H1 (cell line): Measurements from ENCODE around the gene SAP30L. TPM values are rescaled to one million over a fixed set of nuclear protein-coding genes. Genes with fewer than 3 reads are reported as not detected.

ENCODE experiments used
- CTCF ChIA-PET: fragments of 300-600 bp; sonication (Branson Sonifier 250); formaldehyde crosslinking; loops from one replicate; lab custom pipeline; 2021; ENCODE audit not compliant: partially characterized antibody; lab: Charles Lee
- POLR2A ChIA-PET: fragments of 300-600 bp; sonication (Branson Sonifier 250); formaldehyde crosslinking; loops from one replicate; lab custom pipeline; 2021; ENCODE audit warnings: inconsistent platforms; ENCODE audit not compliant: partially characterized antibody; lab: Charles Lee
- DNase-seq, 2 experiments: peaks; one replicate each; pipeline versions ENCODE4 v3.0.0 to v3.0.0-alpha.2; 2010 to 2022; ENCODE audit warnings: low spot score in 2 of 2, low read depth in 1 of 2, mixed read lengths in 1 of 2
- FAIRE-seq: peaks from 2 replicates; lab custom pipeline; 2011; peaks lifted over from hg19 to GRCh38; lab: Jason Lieb, UNC
- H2AFZ ChIP-seq: 2 replicates; pipeline ENCODE4 v1.8.1; 2012; ENCODE audit warnings: low read length, inconsistent platforms
- H2AK5ac ChIP-seq: 2 replicates; pipeline ENCODE4 v1.6.1; 2013; ENCODE audit warnings: low read depth, low read length
- H2BK120ac ChIP-seq: replicated peaks from 2 replicates; pipeline ENCODE3; 2013; ENCODE audit warnings: low read depth, low read length, inconsistent platforms
- H2BK12ac ChIP-seq: 2 replicates; pipeline ENCODE4 v1.6.1; 2013; ENCODE audit warnings: low read depth, low read length
- H2BK15ac ChIP-seq: 2 replicates; pipeline ENCODE4 v1.6.1; 2013; ENCODE audit warnings: low read length
- H2BK20ac ChIP-seq: 2 replicates; pipeline ENCODE4 v1.6.1; 2013; ENCODE audit warnings: low read length
- H2BK5ac ChIP-seq: 2 replicates; pipeline ENCODE4 v1.6.1; 2013; ENCODE audit warnings: low read depth, low read length
- H3K14ac ChIP-seq: 2 replicates; pipeline ENCODE4 v1.6.1; 2013; ENCODE audit warnings: inconsistent platforms; ENCODE audit not compliant: insufficient read length
- H3K18ac ChIP-seq: 2 replicates; pipeline ENCODE4 v1.6.1; 2013; ENCODE audit warnings: low read length; ENCODE audit errors: extremely low read depth
- H3K23ac ChIP-seq: 2 replicates; pipeline ENCODE4 v1.6.1; 2013; ENCODE audit warnings: inconsistent platforms; ENCODE audit not compliant: insufficient read length
- H3K23me2 ChIP-seq: 2 replicates; pipeline ENCODE4 v1.6.1; 2013; ENCODE audit warnings: low read depth, low read length
- H3K27ac ChIP-seq: 2 replicates; pipeline ENCODE4 v1.6.1; 2011; ENCODE audit warnings: low read depth, low read length, inconsistent platforms
- H3K27me3 ChIP-seq, 4 experiments: replicated peaks in 1 of 4; 1 replicate in 1 of 4; 2 replicates in 3 of 4; pipeline versions ENCODE4 v1.6.1 to v1.8.1; 2011 to 2013; ENCODE audit warnings: low read length in 3 of 4, mild to moderate bottlenecking in 3 of 4, inconsistent platforms in 2 of 4, mixed read lengths in 2 of 4, moderate library complexity in 1 of 4; ENCODE audit not compliant: control insufficient read depth in 3 of 4, insufficient read depth in 3 of 4; ENCODE audit errors: extremely low read depth in 1 of 4
- H3K36me3 ChIP-seq, 4 experiments: 2 replicates each; pipeline versions ENCODE4 v1.6.1 to v1.8.1; 2011 to 2013; ENCODE audit warnings: mild to moderate bottlenecking in 4 of 4, low read length in 3 of 4, moderate library complexity in 2 of 4, control low read depth in 1 of 4, inconsistent platforms in 1 of 4; ENCODE audit not compliant: insufficient read depth in 4 of 4, control insufficient read depth in 2 of 4
- H3K4ac ChIP-seq: replicated peaks from 2 replicates; pipeline ENCODE3; 2013; ENCODE audit warnings: low read length, low read depth, mixed read lengths, inconsistent platforms; ENCODE audit not compliant: insufficient read length
- H3K4me1 ChIP-seq, 4 experiments: replicated peaks in 1 of 4; 1 replicate in 1 of 4; 2 replicates in 3 of 4; pipeline versions ENCODE4 v1.6.1 to v1.8.1; 2011 to 2013; ENCODE audit warnings: low read length in 3 of 4, inconsistent platforms in 2 of 4, mixed read lengths in 1 of 4; ENCODE audit not compliant: insufficient read depth in 4 of 4, control insufficient read depth in 3 of 4
- H3K4me2 ChIP-seq, 2 experiments: 2 replicates each; pipeline versions ENCODE4 v1.6.1 to v1.8.1; 2011 to 2013; ENCODE audit warnings: low read depth in 2 of 2, low read length in 2 of 2, control low read depth in 1 of 2, inconsistent platforms in 1 of 2, mild to moderate bottlenecking in 1 of 2; ENCODE audit not compliant: insufficient read depth in 1 of 2
- H3K4me3 ChIP-seq, 4 experiments: fragments of 200-600, 300-600 bp in 1 of 4; sonication (generic), shearing (Covaris generic), sonication (Bioruptor Twin) in 1 of 4; 2 replicates each; pipeline versions ENCODE4 v1.5.1 to v1.8.1; 2011 to 2016; ENCODE audit warnings: low read length in 4 of 4, low read depth in 3 of 4, control low read depth in 2 of 4, inconsistent platforms in 2 of 4, mild to moderate bottlenecking in 2 of 4, mixed read lengths in 1 of 4, moderate library complexity in 1 of 4; ENCODE audit not compliant: insufficient read depth in 2 of 4; ENCODE audit errors: extremely low read depth in 1 of 4
- H3K56ac ChIP-seq: replicated peaks from 2 replicates; pipeline ENCODE3; 2013; ENCODE audit warnings: low read depth, mild to moderate bottlenecking, mixed read lengths, low read length, inconsistent platforms; ENCODE audit not compliant: insufficient read length
- H3K79me1 ChIP-seq: 2 replicates; pipeline ENCODE4 v1.6.1; 2013; ENCODE audit warnings: low read depth, low read length, control low read depth
- H3K79me2 ChIP-seq, 2 experiments: 2 replicates each; pipeline versions ENCODE4 v1.6.1 to v1.8.1; 2012 to 2013; ENCODE audit warnings: low read length in 2 of 2, mild to moderate bottlenecking in 2 of 2, inconsistent platforms in 1 of 2; ENCODE audit not compliant: insufficient read depth in 2 of 2, control insufficient read depth in 1 of 2
- H3K9ac ChIP-seq, 4 experiments: replicated peaks in 1 of 4; 1 replicate in 1 of 4; 2 replicates in 3 of 4; pipeline versions ENCODE4 v1.6.1 to v1.8.1; 2011 to 2013; ENCODE audit warnings: low read depth in 3 of 4, low read length in 3 of 4, control low read depth in 2 of 4, mild to moderate bottlenecking in 2 of 4, moderate library complexity in 2 of 4, inconsistent platforms in 1 of 4; ENCODE audit errors: extremely low read depth in 1 of 4
- H3K9me3 ChIP-seq, 2 experiments: 2 replicates each; pipeline versions ENCODE4 v1.6.1 to v1.8.1; 2012 to 2013; ENCODE audit warnings: mild to moderate bottlenecking in 2 of 2, moderate library complexity in 2 of 2, control low read depth in 1 of 2, inconsistent platforms in 1 of 2, low read depth in 1 of 2, low read length in 1 of 2, mixed read lengths in 1 of 2; ENCODE audit not compliant: insufficient read depth in 2 of 2
- H4K20me1 ChIP-seq, 2 experiments: replicated peaks in 1 of 2; 2 replicates each; pipeline versions ENCODE3 to v1.8.1; 2011 to 2013; ENCODE audit warnings: inconsistent platforms in 2 of 2, low read length in 2 of 2, mild to moderate bottlenecking in 1 of 2; ENCODE audit not compliant: insufficient read depth in 2 of 2, control insufficient read depth in 1 of 2
- H4K5ac ChIP-seq: 2 replicates; pipeline ENCODE4 v1.6.1; 2013; ENCODE audit warnings: low read length, low read depth, mixed read lengths, inconsistent platforms; ENCODE audit not compliant: insufficient read length
- H4K8ac ChIP-seq: 2 replicates; pipeline ENCODE4 v1.8.0; 2013; ENCODE audit warnings: mild to moderate bottlenecking, moderate library complexity, low read length, inconsistent platforms; ENCODE audit not compliant: insufficient read depth; ENCODE audit errors: extremely low read depth
- H4K91ac ChIP-seq: replicated peaks from 2 replicates; pipeline ENCODE3; 2013; ENCODE audit warnings: low read length, mixed read lengths, inconsistent platforms; ENCODE audit not compliant: insufficient read length
- BCL11A ChIP-seq, 2 experiments: IDR thresholded peaks; one replicate each; pipeline ENCODE4 v1.6.1; 2011; ENCODE audit warnings: low read depth in 2 of 2, low read length in 2 of 2, mild to moderate bottlenecking in 2 of 2
- EZH2 ChIP-seq: fragments of 200-600 bp; sonication (generic); IDR thresholded peaks from 2 replicates; pipeline ENCODE4 v1.7.1; 2012; ENCODE audit warnings: low read depth, mild to moderate bottlenecking, moderate library complexity, low read length, inconsistent platforms; ENCODE audit not compliant: severe bottlenecking
- GTF2F1 ChIP-seq: IDR thresholded peaks from 2 replicates; pipeline ENCODE4 v1.6.1; 2012; ENCODE audit warnings: low read depth, low read length, improper control_type of control experiment, borderline replicate concordance
- POLR2AphosphoS5 ChIP-seq: IDR thresholded peaks from 2 replicates; pipeline ENCODE4 v1.6.1; 2011; ENCODE audit warnings: low read depth, low read length
- SP2 ChIP-seq: IDR thresholded peaks from 2 replicates; pipeline ENCODE4 v1.6.1; 2012; ENCODE audit warnings: mild to moderate bottlenecking, low read length, inconsistent platforms
- SRF ChIP-seq: IDR thresholded peaks from 2 replicates; pipeline ENCODE4 v1.6.1; 2011; ENCODE audit warnings: mild to moderate bottlenecking, low read depth, low read length, moderate library complexity
- ZNF274 ChIP-seq: IDR thresholded peaks from 2 replicates; pipeline ENCODE4 v1.7.0; 2012; ENCODE audit warnings: low read length, borderline replicate concordance; ENCODE audit errors: extremely low read depth
- WGBS, 2 experiments: shearing (Covaris generic) in 1 of 2; methylation state at CpG; one replicate each; pipeline versions ENCODE4 v1.1.6 to v1.1.7; 2013 to 2015; ENCODE audit warnings: low lambda C conversion rate in 2 of 2, mixed read lengths in 2 of 2, inconsistent platforms in 1 of 2, low coverage in 1 of 2, missing lambda C conversion rate in 1 of 2; ENCODE audit not compliant: insufficient replicate concordance in 2 of 2, insufficient coverage in 1 of 2, insufficient read length in 1 of 2; ENCODE audit errors: extremely low coverage in 1 of 2, missing lambda C conversion rate in 1 of 2; 5-methylcytosine and 5-hydroxymethylcytosine counted together
- polyA plus RNA-seq, 7 experiments: library from polyadenylated mRNA; depleted of rRNA in 3 of 7; stranded (reverse) in 5 of 7; unstranded in 2 of 7; fragments of >200 nt in 5 of 7; fragments of 200-250 nt in 2 of 7; gene quantifications; 1 replicate in 5 of 7; 2 replicates in 1 of 7; 4 replicates in 1 of 7; pipeline versions ENCODE4 v1.2.1 to v1.2.3, GENCODE V29; 2011 to 2013; ENCODE audit warnings: missing spikeins in 2 of 7, mixed read lengths in 2 of 7
- total RNA-seq: library from RNA; stranded (reverse); fragmentation: NEBNext Ultra II Directional; extraction: Animal tissue kit (Norgen Biotek cat#: 25700); gene quantifications from 2 replicates; pipeline ENCODE4 v1.2.1, GENCODE V29; 2021
- TF ChIP-seq, protein P1 (sequence below): IDR thresholded peaks from 2 replicates; pipeline ENCODE4 v1.6.1; 2011; ENCODE audit warnings: low read length, improper control_type of control experiment

The SAP30L gene
- total and polyA plus RNA-seq, 2 of the 8 experiments (the other 6 are each of a cell fraction or from before 2014, with no cell fraction given) = 12.2 to 31.5 TPM

DNA sequence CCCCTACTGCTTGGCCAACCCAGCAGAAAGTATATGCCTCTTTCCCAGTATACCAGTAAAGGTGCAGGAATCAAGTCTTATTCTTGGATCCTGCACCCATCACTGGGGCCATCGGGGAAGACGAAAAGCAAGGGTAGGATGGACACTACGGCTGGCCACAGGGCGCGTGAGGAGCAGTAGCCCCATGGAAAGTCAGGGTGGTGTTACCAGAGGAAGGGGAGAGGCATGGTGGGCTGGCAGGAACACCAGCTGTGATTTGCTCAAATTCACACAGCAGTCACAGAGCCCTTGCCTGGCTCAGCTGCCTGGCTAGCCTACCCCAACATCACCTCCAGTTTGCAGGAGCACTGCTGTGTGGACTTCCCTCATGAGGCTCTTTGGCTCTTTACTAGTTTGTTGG is 34.5 kb upstream of the SAP30L start:
- Histone ChIP-seq H3K23me2 (no peaks in the 10 kb centered on the region), H3K27me3 (no peaks in the 10 kb centered on the region), H4K5ac (no peak overlapping the region), H2AK5ac (no peak overlapping the region), H3K4me3 (no peak overlapping the region), H3K4me2 (no peak overlapping the region), H4K91ac (no peak overlapping the region), H2BK20ac (no peak overlapping the region), H3K14ac (no peak overlapping the region), H3K9ac (no peak overlapping the region), H3K18ac (no peak overlapping the region), H2BK120ac (no peak overlapping the region), H3K79me2 (no peaks in the 10 kb centered on the region), H3K36me3 (no peaks in the 10 kb centered on the region), H3K27ac (no peak overlapping the region), H2AFZ (no peak overlapping the region), H3K56ac (no peak overlapping the region), H4K8ac (no peak overlapping the region), H2BK5ac (no peak overlapping the region), H2BK15ac (no peak overlapping the region), H3K9me3 (no peaks in the 10 kb centered on the region), H3K79me1 (no peaks in the 10 kb centered on the region), H3K4ac (no peak overlapping the region), H4K20me1 (no peaks in the 10 kb centered on the region), H3K23ac (no peak overlapping the region), H3K4me1 (no peaks in the 10 kb centered on the region; a peak in 1 of 7 replicates), H2BK12ac (no peak overlapping the region)
- ChIA-PET POLR2A (no interaction called here), CTCF (interaction anchor here (1.8 kb wide), 1 partner anchor 10 kb away, joined by 7 read pairs; no protein-coding TSS in a partner anchor)
- no peak for FAIRE-seq
- DNase-seq = no peak
- 94% methylated on average over 5 of the region's 5 CpGs; no CpG with 5 or more reads in 1 of the 2 experiments for WGBS, 2 experiments
- no peak for TF ChIP-seq SRF
- no peak for TF ChIP-seq ZNF274
- no peak for TF ChIP-seq SP2
- no peak for TF ChIP-seq GTF2F1
- TF ChIP-seq, protein P1, sequence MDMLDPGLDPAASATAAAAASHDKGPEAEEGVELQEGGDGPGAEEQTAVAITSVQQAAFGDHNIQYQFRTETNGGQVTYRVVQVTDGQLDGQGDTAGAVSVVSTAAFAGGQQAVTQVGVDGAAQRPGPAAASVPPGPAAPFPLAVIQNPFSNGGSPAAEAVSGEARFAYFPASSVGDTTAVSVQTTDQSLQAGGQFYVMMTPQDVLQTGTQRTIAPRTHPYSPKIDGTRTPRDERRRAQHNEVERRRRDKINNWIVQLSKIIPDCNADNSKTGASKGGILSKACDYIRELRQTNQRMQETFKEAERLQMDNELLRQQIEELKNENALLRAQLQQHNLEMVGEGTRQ = no peak
- TF ChIP-seq POLR2AphosphoS5 = no peak
- TF ChIP-seq EZH2 = no peak
- TF ChIP-seq BCL11A (IDR thresholded peaks at IDR 0.05; ENCODE audit: low read depth in 2 of 2, low read length in 2 of 2) = no peak
